ENCODE results near the gene RAPGEF4. TPM values are rescaled to one million over a fixed set of nuclear protein-coding genes. Genes with fewer than 3 reads are reported as not detected.

RAPGEF4 gene
- total RNA-seq, 1 experiment from 2014 or later = not detected

- Histone ChIP-seq H3K36me3 (ENCODE audit: low read depth) (no peaks in the 10 kb centered on the region), H3K4me2 (no peak overlapping the region), H3K4me1 (replicated peaks; ENCODE audit: insufficient read depth) (no peaks in the 10 kb centered on the region), H2AFZ (no peak overlapping the region), H3F3A (ENCODE audit: insufficient read depth, low read depth) (no peaks in the 10 kb centered on the region), H3K4me3 (no peak overlapping the region), H3K79me2 (ENCODE audit: low read depth) (no peaks in the 10 kb centered on the region), H3K27me3 (ENCODE audit: insufficient read depth, low read depth) (no peaks in the 10 kb centered on the region), H3K27ac (no peak overlapping the region), H3K9me2 (ENCODE audit: insufficient read depth) (no peaks in the 10 kb centered on the region), H4K20me1 (ENCODE audit: insufficient read depth) (no peaks in the 10 kb centered on the region), H3K9me3 (ENCODE audit: insufficient read depth, low read depth) (no peaks in the 10 kb centered on the region)
- DNase-seq = no peak
- intact Hi-C loops (cut with micrococcal nuclease; ENCODE audit: unreplicated experiment) = no loop called here
- ChIA-PET CTCF (interaction anchor here (0.6 to 1.0 kb wide), 2 partner anchors 108 to 168 kb away, joined by 3 to 9 read pairs; no protein-coding TSS in a partner anchor), POLR2A (ENCODE audit: unreplicated experiment) (no interaction called here)
- TF ChIP-seq CTCF (conservative IDR thresholded peaks at IDR 0.05) (no peak), EZH2 (IDR thresholded peaks at IDR 0.05; ENCODE audit: low read depth) (no peak)
- no TSS peak for BruUV-seq (replicated peaks)
Measured at GRCh38 chr2:172823261-172823850, 87.7 kb downstream of the RAPGEF4 start.

GRCh38 chr2:172826522-172826921 lies 90.9 kb downstream of the RAPGEF4 start:
- ChIA-PET CTCF (interaction anchor here (0.6 kb wide), 1 partner anchor 42 kb away, joined by 3 read pairs; no protein-coding TSS in a partner anchor), POLR2A (ENCODE audit: unreplicated experiment) (interaction anchor here (0.8 kb wide), 1 partner anchor 10 kb away, joined by 6 read pairs; no protein-coding TSS in a partner anchor)
- no peaks in the 10 kb centered on the region for H3K36me3 ChIP-seq (ENCODE audit: low read depth)
- no peak for TF ChIP-seq EZH2 (IDR thresholded peaks at IDR 0.05; ENCODE audit: low read depth)
- TF ChIP-seq CTCF (conservative IDR thresholded peaks at IDR 0.05) = no peak
- intact Hi-C loops (cut with micrococcal nuclease; ENCODE audit: unreplicated experiment) = no loop called here
- no peak for DNase-seq
- H3K27ac ChIP-seq = no peak overlapping the region
- BruUV-seq (replicated peaks) = no TSS peak
- no peaks in the 10 kb centered on the region for H3K9me2 ChIP-seq (ENCODE audit: insufficient read depth)
- H3K27me3 ChIP-seq (ENCODE audit: insufficient read depth, low read depth) = no peaks in the 10 kb centered on the region
- no peaks in the 10 kb centered on the region for H3K79me2 ChIP-seq (ENCODE audit: low read depth)
- no peak overlapping the region for H2AFZ ChIP-seq
- no peak overlapping the region for H3K4me3 ChIP-seq
- H3K4me1 ChIP-seq (replicated peaks; ENCODE audit: insufficient read depth) = no peaks in the 10 kb centered on the region
- no peaks in the 10 kb centered on the region for H3K9me3 ChIP-seq (ENCODE audit: insufficient read depth, low read depth)
- no peaks in the 10 kb centered on the region for H4K20me1 ChIP-seq (ENCODE audit: insufficient read depth)
- no peaks in the 10 kb centered on the region for H3F3A ChIP-seq (ENCODE audit: insufficient read depth, low read depth)
- H3K4me2 ChIP-seq = no peak overlapping the region

- Histone ChIP-seq H3K27ac (no peak overlapping the region), H3K27me3 (ENCODE audit: insufficient read depth, low read depth) (no peaks in the 10 kb centered on the region), H3K4me1 (replicated peaks; ENCODE audit: insufficient read depth) (no peaks in the 10 kb centered on the region), H3K36me3 (ENCODE audit: low read depth) (no peaks in the 10 kb centered on the region), H3F3A (ENCODE audit: insufficient read depth, low read depth) (no peaks in the 10 kb centered on the region), H4K20me1 (ENCODE audit: insufficient read depth) (no peaks in the 10 kb centered on the region), H3K9me2 (ENCODE audit: insufficient read depth) (no peaks in the 10 kb centered on the region), H3K4me3 (no peak overlapping the region), H3K4me2 (no peak overlapping the region), H2AFZ (no peak overlapping the region), H3K79me2 (ENCODE audit: low read depth) (no peaks in the 10 kb centered on the region), H3K9me3 (ENCODE audit: insufficient read depth, low read depth) (no peaks in the 10 kb centered on the region)
- POLR2A ChIA-PET (ENCODE audit: unreplicated experiment) = interaction anchor here (0.6 to 1.3 kb wide), 2 partner anchors 8 to 10 kb away, joined by 3 to 4 read pairs; no protein-coding TSS in a partner anchor
- intact Hi-C loops (cut with micrococcal nuclease; ENCODE audit: unreplicated experiment) = no loop called here
- TF ChIP-seq CTCF (conservative IDR thresholded peaks at IDR 0.05) (no peak), EZH2 (IDR thresholded peaks at IDR 0.05; ENCODE audit: low read depth) (no peak)
- no TSS peak for BruUV-seq (replicated peaks)
- CTCF ChIA-PET = interaction anchor here (0.8 kb wide), 1 partner anchor 23 kb away, joined by 3 read pairs; no protein-coding TSS in a partner anchor
- peak; percentile 75 to 83 for DNase-seq
Measured at GRCh38 chr2:172829229-172829628, 93.6 kb downstream of the RAPGEF4 start.
